H1 (cell line): ENCODE measurements around the gene ESPNL. TPM values are rescaled to one million over a fixed set of nuclear protein-coding genes. Genes with fewer than 3 reads are reported as not detected.

Experiments
- CTCF ChIA-PET: fragments of 300-600 bp; sonication (Branson Sonifier 250); formaldehyde crosslinking; loops from one replicate; lab custom pipeline; 2021; ENCODE audit not compliant: partially characterized antibody; lab: Charles Lee
- POLR2A ChIA-PET: fragments of 300-600 bp; sonication (Branson Sonifier 250); formaldehyde crosslinking; loops from one replicate; lab custom pipeline; 2021; ENCODE audit warnings: inconsistent platforms; ENCODE audit not compliant: partially characterized antibody; lab: Charles Lee
- DNase-seq, 2 experiments: peaks; one replicate each; pipeline versions ENCODE4 v3.0.0 to v3.0.0-alpha.2; 2010 to 2022; ENCODE audit warnings: low spot score in 2 of 2, low read depth in 1 of 2, mixed read lengths in 1 of 2
- FAIRE-seq: peaks from 2 replicates; lab custom pipeline; 2011; peaks lifted over from hg19 to GRCh38; lab: Jason Lieb, UNC
- H2AFZ ChIP-seq: 2 replicates; pipeline ENCODE4 v1.8.1; 2012; ENCODE audit warnings: low read length, inconsistent platforms
- H2AK5ac ChIP-seq: 2 replicates; pipeline ENCODE4 v1.6.1; 2013; ENCODE audit warnings: low read depth, low read length
- H2BK120ac ChIP-seq: replicated peaks from 2 replicates; pipeline ENCODE3; 2013; ENCODE audit warnings: low read depth, low read length, inconsistent platforms
- H2BK12ac ChIP-seq: 2 replicates; pipeline ENCODE4 v1.6.1; 2013; ENCODE audit warnings: low read depth, low read length
- H2BK15ac ChIP-seq: 2 replicates; pipeline ENCODE4 v1.6.1; 2013; ENCODE audit warnings: low read length
- H2BK20ac ChIP-seq: 2 replicates; pipeline ENCODE4 v1.6.1; 2013; ENCODE audit warnings: low read length
- H2BK5ac ChIP-seq: 2 replicates; pipeline ENCODE4 v1.6.1; 2013; ENCODE audit warnings: low read depth, low read length
- H3K14ac ChIP-seq: 2 replicates; pipeline ENCODE4 v1.6.1; 2013; ENCODE audit warnings: inconsistent platforms; ENCODE audit not compliant: insufficient read length
- H3K18ac ChIP-seq: 2 replicates; pipeline ENCODE4 v1.6.1; 2013; ENCODE audit warnings: low read length; ENCODE audit errors: extremely low read depth
- H3K23ac ChIP-seq: 2 replicates; pipeline ENCODE4 v1.6.1; 2013; ENCODE audit warnings: inconsistent platforms; ENCODE audit not compliant: insufficient read length
- H3K23me2 ChIP-seq: 2 replicates; pipeline ENCODE4 v1.6.1; 2013; ENCODE audit warnings: low read depth, low read length
- H3K27ac ChIP-seq: 2 replicates; pipeline ENCODE4 v1.6.1; 2011; ENCODE audit warnings: low read depth, low read length, inconsistent platforms
- H3K27me3 ChIP-seq, 4 experiments: replicated peaks in 1 of 4; 1 replicate in 1 of 4; 2 replicates in 3 of 4; pipeline versions ENCODE4 v1.6.1 to v1.8.1; 2011 to 2013; ENCODE audit warnings: low read length in 3 of 4, mild to moderate bottlenecking in 3 of 4, inconsistent platforms in 2 of 4, mixed read lengths in 2 of 4, moderate library complexity in 1 of 4; ENCODE audit not compliant: control insufficient read depth in 3 of 4, insufficient read depth in 3 of 4; ENCODE audit errors: extremely low read depth in 1 of 4
- H3K36me3 ChIP-seq, 4 experiments: 2 replicates each; pipeline versions ENCODE4 v1.6.1 to v1.8.1; 2011 to 2013; ENCODE audit warnings: mild to moderate bottlenecking in 4 of 4, low read length in 3 of 4, moderate library complexity in 2 of 4, control low read depth in 1 of 4, inconsistent platforms in 1 of 4; ENCODE audit not compliant: insufficient read depth in 4 of 4, control insufficient read depth in 2 of 4
- H3K4ac ChIP-seq: replicated peaks from 2 replicates; pipeline ENCODE3; 2013; ENCODE audit warnings: low read length, low read depth, mixed read lengths, inconsistent platforms; ENCODE audit not compliant: insufficient read length
- H3K4me1 ChIP-seq, 4 experiments: replicated peaks in 1 of 4; 1 replicate in 1 of 4; 2 replicates in 3 of 4; pipeline versions ENCODE4 v1.6.1 to v1.8.1; 2011 to 2013; ENCODE audit warnings: low read length in 3 of 4, inconsistent platforms in 2 of 4, mixed read lengths in 1 of 4; ENCODE audit not compliant: insufficient read depth in 4 of 4, control insufficient read depth in 3 of 4
- H3K4me2 ChIP-seq, 2 experiments: 2 replicates each; pipeline versions ENCODE4 v1.6.1 to v1.8.1; 2011 to 2013; ENCODE audit warnings: low read depth in 2 of 2, low read length in 2 of 2, control low read depth in 1 of 2, inconsistent platforms in 1 of 2, mild to moderate bottlenecking in 1 of 2; ENCODE audit not compliant: insufficient read depth in 1 of 2
- H3K4me3 ChIP-seq, 4 experiments: fragments of 200-600, 300-600 bp in 1 of 4; sonication (generic), shearing (Covaris generic), sonication (Bioruptor Twin) in 1 of 4; 2 replicates each; pipeline versions ENCODE4 v1.5.1 to v1.8.1; 2011 to 2016; ENCODE audit warnings: low read length in 4 of 4, low read depth in 3 of 4, control low read depth in 2 of 4, inconsistent platforms in 2 of 4, mild to moderate bottlenecking in 2 of 4, mixed read lengths in 1 of 4, moderate library complexity in 1 of 4; ENCODE audit not compliant: insufficient read depth in 2 of 4; ENCODE audit errors: extremely low read depth in 1 of 4
- H3K56ac ChIP-seq: replicated peaks from 2 replicates; pipeline ENCODE3; 2013; ENCODE audit warnings: low read depth, mild to moderate bottlenecking, mixed read lengths, low read length, inconsistent platforms; ENCODE audit not compliant: insufficient read length
- H3K79me1 ChIP-seq: 2 replicates; pipeline ENCODE4 v1.6.1; 2013; ENCODE audit warnings: low read depth, low read length, control low read depth
- H3K79me2 ChIP-seq, 2 experiments: 2 replicates each; pipeline versions ENCODE4 v1.6.1 to v1.8.1; 2012 to 2013; ENCODE audit warnings: low read length in 2 of 2, mild to moderate bottlenecking in 2 of 2, inconsistent platforms in 1 of 2; ENCODE audit not compliant: insufficient read depth in 2 of 2, control insufficient read depth in 1 of 2
- H3K9ac ChIP-seq, 4 experiments: replicated peaks in 1 of 4; 1 replicate in 1 of 4; 2 replicates in 3 of 4; pipeline versions ENCODE4 v1.6.1 to v1.8.1; 2011 to 2013; ENCODE audit warnings: low read depth in 3 of 4, low read length in 3 of 4, control low read depth in 2 of 4, mild to moderate bottlenecking in 2 of 4, moderate library complexity in 2 of 4, inconsistent platforms in 1 of 4; ENCODE audit errors: extremely low read depth in 1 of 4
- H3K9me3 ChIP-seq, 2 experiments: 2 replicates each; pipeline versions ENCODE4 v1.6.1 to v1.8.1; 2012 to 2013; ENCODE audit warnings: mild to moderate bottlenecking in 2 of 2, moderate library complexity in 2 of 2, control low read depth in 1 of 2, inconsistent platforms in 1 of 2, low read depth in 1 of 2, low read length in 1 of 2, mixed read lengths in 1 of 2; ENCODE audit not compliant: insufficient read depth in 2 of 2
- H4K20me1 ChIP-seq, 2 experiments: replicated peaks in 1 of 2; 2 replicates each; pipeline versions ENCODE3 to v1.8.1; 2011 to 2013; ENCODE audit warnings: inconsistent platforms in 2 of 2, low read length in 2 of 2, mild to moderate bottlenecking in 1 of 2; ENCODE audit not compliant: insufficient read depth in 2 of 2, control insufficient read depth in 1 of 2
- H4K5ac ChIP-seq: 2 replicates; pipeline ENCODE4 v1.6.1; 2013; ENCODE audit warnings: low read length, low read depth, mixed read lengths, inconsistent platforms; ENCODE audit not compliant: insufficient read length
- H4K8ac ChIP-seq: 2 replicates; pipeline ENCODE4 v1.8.0; 2013; ENCODE audit warnings: mild to moderate bottlenecking, moderate library complexity, low read length, inconsistent platforms; ENCODE audit not compliant: insufficient read depth; ENCODE audit errors: extremely low read depth
- H4K91ac ChIP-seq: replicated peaks from 2 replicates; pipeline ENCODE3; 2013; ENCODE audit warnings: low read length, mixed read lengths, inconsistent platforms; ENCODE audit not compliant: insufficient read length
- HDAC2 ChIP-seq, 2 experiments: fragments of 300-600 bp in 1 of 2; sonication (generic) in 1 of 2; IDR thresholded peaks; 2 replicates each; pipeline ENCODE4 v1.6.1; 2011 to 2012; ENCODE audit warnings: low read depth in 2 of 2, low read length in 2 of 2, mild to moderate bottlenecking in 2 of 2, moderate library complexity in 2 of 2, borderline replicate concordance in 1 of 2, inconsistent platforms in 1 of 2
- NRF1 ChIP-seq: IDR thresholded peaks from 2 replicates; pipeline ENCODE4 v1.6.1; 2011; ENCODE audit warnings: mild to moderate bottlenecking, low read depth, low read length, improper control_type of control experiment
- SP1 ChIP-seq: IDR thresholded peaks from 2 replicates; pipeline ENCODE4 v1.6.1; 2011; ENCODE audit warnings: low read depth, low read length
- TAF7 ChIP-seq: optimal IDR thresholded peaks from 2 replicates; pipeline ENCODE3; 2011; ENCODE audit warnings: low read depth, mild to moderate bottlenecking, inconsistent platforms, low read length, moderate library complexity, borderline replicate concordance
- TBP ChIP-seq: IDR thresholded peaks from 2 replicates; pipeline ENCODE4 v1.6.1; 2011; ENCODE audit warnings: low read depth, low read length, improper control_type of control experiment
- WGBS, 2 experiments: shearing (Covaris generic) in 1 of 2; methylation state at CpG; one replicate each; pipeline versions ENCODE4 v1.1.6 to v1.1.7; 2013 to 2015; ENCODE audit warnings: low lambda C conversion rate in 2 of 2, mixed read lengths in 2 of 2, inconsistent platforms in 1 of 2, low coverage in 1 of 2, missing lambda C conversion rate in 1 of 2; ENCODE audit not compliant: insufficient replicate concordance in 2 of 2, insufficient coverage in 1 of 2, insufficient read length in 1 of 2; ENCODE audit errors: extremely low coverage in 1 of 2, missing lambda C conversion rate in 1 of 2; 5-methylcytosine and 5-hydroxymethylcytosine counted together
- polyA plus RNA-seq, 7 experiments: library from polyadenylated mRNA; depleted of rRNA in 3 of 7; stranded (reverse) in 5 of 7; unstranded in 2 of 7; fragments of >200 nt in 5 of 7; fragments of 200-250 nt in 2 of 7; gene quantifications; 1 replicate in 5 of 7; 2 replicates in 1 of 7; 4 replicates in 1 of 7; pipeline versions ENCODE4 v1.2.1 to v1.2.3, GENCODE V29; 2011 to 2013; ENCODE audit warnings: missing spikeins in 2 of 7, mixed read lengths in 2 of 7
- total RNA-seq: library from RNA; stranded (reverse); fragmentation: NEBNext Ultra II Directional; extraction: Animal tissue kit (Norgen Biotek cat#: 25700); gene quantifications from 2 replicates; pipeline ENCODE4 v1.2.1, GENCODE V29; 2021
- TF ChIP-seq, protein P1 (sequence below): IDR thresholded peaks from 2 replicates; pipeline ENCODE4 v1.6.1; 2012; ENCODE audit warnings: inconsistent platforms
- TF ChIP-seq, protein P2 (sequence below): IDR thresholded peaks from 2 replicates; pipeline ENCODE4 v1.6.1; 2011; ENCODE audit warnings: low read length, improper control_type of control experiment
- TF ChIP-seq, protein P3 (sequence below): IDR thresholded peaks from 2 replicates; pipeline ENCODE4 v1.6.1; 2012; ENCODE audit warnings: inconsistent platforms

The ESPNL gene
- total and polyA plus RNA-seq, 2 of the 8 experiments (the other 6 are each of a cell fraction or from before 2014, with no cell fraction given), result 0.68 to 1.3 TPM

DNA sequence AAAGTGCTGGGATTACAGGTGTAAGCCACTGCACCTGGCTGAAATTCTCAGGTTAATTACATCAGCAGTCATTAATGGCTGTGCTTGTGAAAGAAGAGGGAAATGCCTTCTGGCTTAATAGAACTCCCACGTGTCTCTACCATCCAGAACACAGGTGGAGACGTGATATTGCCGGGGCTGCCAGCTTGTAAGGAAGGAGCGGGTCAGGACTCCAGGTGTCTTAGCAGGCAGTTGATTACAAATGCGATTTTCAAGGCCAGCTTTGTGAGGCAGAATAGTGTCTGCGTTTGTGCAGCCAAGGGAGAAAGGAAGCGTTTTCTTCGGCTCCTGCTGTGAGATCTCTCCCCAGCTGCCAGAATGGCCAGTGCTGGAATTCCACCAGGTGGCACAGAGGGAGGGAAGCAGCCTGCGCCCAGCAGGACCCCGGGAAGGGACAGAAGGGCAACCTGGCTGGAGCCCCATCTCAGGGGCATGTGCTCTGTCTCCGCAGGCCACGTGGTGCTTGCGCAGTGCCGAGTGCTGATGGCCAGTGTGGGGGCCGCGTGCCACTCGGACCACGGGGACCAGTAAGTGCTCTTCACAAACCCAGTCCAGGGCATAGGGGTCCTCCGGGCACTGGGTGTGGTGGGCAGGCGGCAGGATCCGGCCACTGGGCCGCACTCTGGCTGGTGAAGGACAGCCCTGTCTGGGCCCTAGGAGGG is 3.7 kb upstream of the ESPNL start:
- peak overlapping the region; percentile 52; the same call in 1 of the 2 replicates for H2BK5ac ChIP-seq
- POLR2A ChIA-PET, result interaction anchor here (0.9 to 2.0 kb wide), 4 partner anchors 12 to 143 kb away, joined by 3 to 7 read pairs (median 3); no protein-coding TSS in a partner anchor
- no peak overlapping the region for H4K5ac ChIP-seq
- no peak overlapping the region for H3K23ac ChIP-seq
- DNase-seq, result peak in 1 of 2 experiments; percentile 65
- H3K79me2 ChIP-seq, result no peaks in the 10 kb centered on the region
- H2BK15ac ChIP-seq, result 0 out of 2 replicates have a peak overlapping the region, but pooled peaks have one; percentile 16
- H3K23me2 ChIP-seq, result no peaks in the 10 kb centered on the region
- H3K4ac ChIP-seq, result peak overlapping the region; percentile 75
- H3K4me3 ChIP-seq, result no peak overlapping the region
- H3K4me1 ChIP-seq, result peaks cover 0 to 18% (median 13%) of the 10 kb centered on the region in 4 experiments; a peak in 6 of 7 replicates
- H2AK5ac ChIP-seq, result 0 out of 2 replicates have a peak overlapping the region, but pooled peaks have one; percentile 4
- peak overlapping the region; percentile 30; the same call in 1 of the 2 replicates for H3K27ac ChIP-seq
- no peak overlapping the region for H2BK120ac ChIP-seq
- no peak overlapping the region for H2AFZ ChIP-seq
- H3K18ac ChIP-seq, result peak overlapping the region; percentile 95
- peak overlapping the region in 1 of 4 experiments; percentile 12; a peak in 2 of 7 replicates for H3K9ac ChIP-seq
- H4K91ac ChIP-seq, result peak overlapping the region; percentile 69
- H3K4me2 ChIP-seq, result peak overlapping the region; percentile 21 to 22; a peak in 2 of 4 replicates
- peak; percentile 72 for FAIRE-seq
- H2BK12ac ChIP-seq, result 0 out of 2 replicates have a peak overlapping the region, but pooled peaks have one; percentile 27
- H3K36me3 ChIP-seq, result peaks cover 0 to 15% (median 6%) of the 10 kb centered on the region in 4 experiments; a peak in 5 of 8 replicates
- H3K79me1 ChIP-seq, result 0 out of 2 replicates have a peak, but pooled peaks cover 2% of the 10 kb centered on the region
- peaks cover 2 to 4% of the 10 kb centered on the region in 2 experiments for H4K20me1 ChIP-seq
- 72% methylated on average over 22 of the region's 22 CpGs; no CpG with 5 or more reads in 1 of the 2 experiments for WGBS, 2 experiments
- no peak overlapping the region for H2BK20ac ChIP-seq
- CTCF ChIA-PET, result no interaction called here
- no peaks in the 10 kb centered on the region for H3K9me3 ChIP-seq
- H3K56ac ChIP-seq, result peak overlapping the region; percentile 56
- 0 out of 2 replicates have a peak overlapping the region, but pooled peaks have one; percentile 19 for H4K8ac ChIP-seq
- H3K27me3 ChIP-seq, result no peaks in the 10 kb centered on the region
- H3K14ac ChIP-seq, result no peak overlapping the region
- TF ChIP-seq TBP (no peak), SP1 (0 out of 2 replicates have a peak, but pooled peaks have one; percentile 47), TAF7 (no peak), NRF1 (no peak), HDAC2 (IDR thresholded peaks at IDR 0.05; ENCODE audit: borderline replicate concordance in 1 of 2, low read depth in 2 of 2, low read length in 2 of 2) (peak; percentile 32 to 54; a peak in 1 of 4 replicates)
- TF ChIP-seq, protein P1, sequence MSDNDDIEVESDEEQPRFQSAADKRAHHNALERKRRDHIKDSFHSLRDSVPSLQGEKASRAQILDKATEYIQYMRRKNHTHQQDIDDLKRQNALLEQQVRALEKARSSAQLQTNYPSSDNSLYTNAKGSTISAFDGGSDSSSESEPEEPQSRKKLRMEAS, result peak; percentile 94
- TF ChIP-seq, protein P2, sequence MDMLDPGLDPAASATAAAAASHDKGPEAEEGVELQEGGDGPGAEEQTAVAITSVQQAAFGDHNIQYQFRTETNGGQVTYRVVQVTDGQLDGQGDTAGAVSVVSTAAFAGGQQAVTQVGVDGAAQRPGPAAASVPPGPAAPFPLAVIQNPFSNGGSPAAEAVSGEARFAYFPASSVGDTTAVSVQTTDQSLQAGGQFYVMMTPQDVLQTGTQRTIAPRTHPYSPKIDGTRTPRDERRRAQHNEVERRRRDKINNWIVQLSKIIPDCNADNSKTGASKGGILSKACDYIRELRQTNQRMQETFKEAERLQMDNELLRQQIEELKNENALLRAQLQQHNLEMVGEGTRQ, result peak; percentile 30; the same call in 1 of the 2 replicates
- TF ChIP-seq, protein P3, sequence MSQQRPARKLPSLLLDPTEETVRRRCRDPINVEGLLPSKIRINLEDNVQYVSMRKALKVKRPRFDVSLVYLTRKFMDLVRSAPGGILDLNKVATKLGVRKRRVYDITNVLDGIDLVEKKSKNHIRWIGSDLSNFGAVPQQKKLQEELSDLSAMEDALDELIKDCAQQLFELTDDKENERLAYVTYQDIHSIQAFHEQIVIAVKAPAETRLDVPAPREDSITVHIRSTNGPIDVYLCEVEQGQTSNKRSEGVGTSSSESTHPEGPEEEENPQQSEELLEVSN, result peak; percentile 86; the same call in 1 of the 2 replicates
